Ascending aorta (tissue), 2 donors: Measurements from ENCODE around the gene AFP. TPM values are rescaled to one million over a fixed set of nuclear protein-coding genes. Genes with fewer than 3 reads are reported as not detected.

Source experiments
- DNase-seq, 2 donors: peaks; one replicate each; pipeline ENCODE4 v3.0.0-alpha.2; 2019; ENCODE audit warnings: low spot score in 2 of 2
- H3K27ac ChIP-seq, 2 donors: fragments of 200-600 bp; sonication (generic); one replicate each; pipeline ENCODE4 v1.5.1; 2016 to 2017; ENCODE audit warnings: mild to moderate bottlenecking in 1 of 2
- H3K27me3 ChIP-seq: fragments of 200-600 bp; sonication (generic); one replicate; pipeline ENCODE4 v1.5.1; 2017
- H3K36me3 ChIP-seq, 2 donors: fragments of 200-600 bp; sonication (generic); one replicate each; pipeline ENCODE4 v1.5.1; 2016
- H3K4me1 ChIP-seq, 2 donors: fragments of 200-600 bp; sonication (generic); one replicate each; pipeline ENCODE4 v1.5.1; 2016 to 2017; ENCODE audit warnings: mild to moderate bottlenecking in 1 of 2
- H3K4me3 ChIP-seq, 2 donors: fragments of 200-600 bp; sonication (generic); one replicate each; pipeline ENCODE4 v1.5.1; 2016 to 2017; ENCODE audit warnings: mild to moderate bottlenecking in 1 of 2
- H3K9me3 ChIP-seq, 2 donors: fragments of 200-600 bp; sonication (generic); one replicate each; pipeline ENCODE4 v1.5.1; 2016
- CTCF ChIP-seq, 3 experiments: fragments of 200-600 bp in 2 of 3; fragments of 450-650 bp in 1 of 3; sonication (generic) in 2 of 3; IDR thresholded peaks; one replicate each; pipeline ENCODE4 v1.5.1; 2016 to 2019; ENCODE audit warnings: antibody characterized with exemption in 3 of 3, mild to moderate bottlenecking in 1 of 3, moderate library complexity in 1 of 3
- intact Hi-C: fragments of 100-400 bp; cut with DNase I; formaldehyde crosslinking; loops from one replicate; pipeline ENCODE4 v1.15.1; 2023
- total RNA-seq: library from RNA; depleted of rRNA; stranded (reverse); fragments of >200 nt; gene quantifications from one replicate; pipeline ENCODE4 v1.1.0, GENCODE V29; 2016

AFP gene
- total RNA-seq, 1 donor from 2014 or later, result not detected

- no peaks in the 10 kb centered on the region for H3K4me1 ChIP-seq
- DNase-seq, result no peak
- H3K4me3 ChIP-seq, result no peak overlapping the region
- H3K36me3 ChIP-seq, result no peaks in the 10 kb centered on the region
- intact Hi-C loops, result no loop called here
- no peaks in the 10 kb centered on the region for H3K27me3 ChIP-seq
- no peak for TF ChIP-seq CTCF (IDR thresholded peaks at IDR 0.05)
- no peak overlapping the region for H3K27ac ChIP-seq
- no peaks in the 10 kb centered on the region for H3K9me3 ChIP-seq
Observed at GRCh38 chr4:73419106-73420038, 16.6 kb upstream of the AFP start.

- intact Hi-C loops, result no loop called here
- no peak for TF ChIP-seq CTCF (IDR thresholded peaks at IDR 0.05)
- no peak for DNase-seq
- Histone ChIP-seq H3K36me3 (no peaks in the 10 kb centered on the region), H3K27me3 (no peaks in the 10 kb centered on the region), H3K9me3 (no peaks in the 10 kb centered on the region), H3K4me1 (no peaks in the 10 kb centered on the region), H3K4me3 (no peak overlapping the region), H3K27ac (no peak overlapping the region)
Observed at GRCh38 chr4:73420615-73421014, 15.4 kb upstream of the AFP start.

- intact Hi-C loops, result no loop called here
- no peak for TF ChIP-seq CTCF (IDR thresholded peaks at IDR 0.05)
Observed at GRCh38 chr4:73421708-73422457, 14.1 kb upstream of the AFP start.

GRCh38 chr4:73422458-73422752 is 13.6 kb upstream of the AFP start:
- no peak for TF ChIP-seq CTCF (IDR thresholded peaks at IDR 0.05)
- H3K27ac ChIP-seq, result no peak overlapping the region
- DNase-seq, result no peak
- no peaks in the 10 kb centered on the region for H3K36me3 ChIP-seq
- H3K27me3 ChIP-seq, result no peaks in the 10 kb centered on the region
- H3K4me1 ChIP-seq, result no peaks in the 10 kb centered on the region
- intact Hi-C loops, result no loop called here
- H3K9me3 ChIP-seq, result no peaks in the 10 kb centered on the region
- no peak overlapping the region for H3K4me3 ChIP-seq

More at GRCh38 chr4:73421708-73422457, 14.1 kb upstream of the AFP start:
- Histone ChIP-seq H3K4me3 (no peak overlapping the region), H3K9me3 (no peaks in the 10 kb centered on the region), H3K4me1 (no peaks in the 10 kb centered on the region), H3K27me3 (no peaks in the 10 kb centered on the region), H3K27ac (no peak overlapping the region), H3K36me3 (no peaks in the 10 kb centered on the region)
- no peak for DNase-seq

GRCh38 chr4:73423184-73423583 is 12.8 kb upstream of the AFP start:
- no peak for DNase-seq
- H3K36me3 ChIP-seq, result no peaks in the 10 kb centered on the region
- H3K27ac ChIP-seq, result no peak overlapping the region
- TF ChIP-seq CTCF (IDR thresholded peaks at IDR 0.05), result no peak
- no peaks in the 10 kb centered on the region for H3K4me1 ChIP-seq
- intact Hi-C loops, result no loop called here
- H3K9me3 ChIP-seq, result no peaks in the 10 kb centered on the region
- H3K27me3 ChIP-seq, result no peaks in the 10 kb centered on the region
- H3K4me3 ChIP-seq, result no peak overlapping the region
